ENCODE data around the gene MVP.

The MVP gene

DNA sequence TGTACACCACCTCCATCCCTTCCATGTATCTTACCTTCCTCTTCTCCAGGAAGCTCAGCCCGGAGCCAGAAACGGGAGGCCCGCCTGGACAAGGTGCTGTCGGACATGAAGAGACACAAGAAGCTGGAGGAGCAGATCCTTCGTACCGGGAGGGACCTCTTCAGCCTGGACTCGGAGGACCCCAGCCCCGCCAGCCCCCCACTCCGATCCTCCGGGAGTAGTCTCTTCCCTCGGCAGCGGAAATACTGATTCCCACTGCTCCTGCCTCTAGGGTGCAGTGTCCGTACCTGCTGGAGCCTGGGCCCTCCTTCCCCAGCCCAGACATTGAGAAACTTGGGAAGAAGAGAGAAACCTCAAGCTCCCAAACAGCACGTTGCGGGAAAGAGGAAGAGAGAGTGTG is 756 bp upstream of the MVP start:
- DNase-seq (ENCODE audit: low read depth) = no peak
- H3K4me3 ChIP-seq (ENCODE audit: low read length) = peak overlapping the region; percentile 97
- no peak for TF ChIP-seq CTCF (conservative IDR thresholded peaks at IDR 0.05; ENCODE audit: low read length)

DNA sequence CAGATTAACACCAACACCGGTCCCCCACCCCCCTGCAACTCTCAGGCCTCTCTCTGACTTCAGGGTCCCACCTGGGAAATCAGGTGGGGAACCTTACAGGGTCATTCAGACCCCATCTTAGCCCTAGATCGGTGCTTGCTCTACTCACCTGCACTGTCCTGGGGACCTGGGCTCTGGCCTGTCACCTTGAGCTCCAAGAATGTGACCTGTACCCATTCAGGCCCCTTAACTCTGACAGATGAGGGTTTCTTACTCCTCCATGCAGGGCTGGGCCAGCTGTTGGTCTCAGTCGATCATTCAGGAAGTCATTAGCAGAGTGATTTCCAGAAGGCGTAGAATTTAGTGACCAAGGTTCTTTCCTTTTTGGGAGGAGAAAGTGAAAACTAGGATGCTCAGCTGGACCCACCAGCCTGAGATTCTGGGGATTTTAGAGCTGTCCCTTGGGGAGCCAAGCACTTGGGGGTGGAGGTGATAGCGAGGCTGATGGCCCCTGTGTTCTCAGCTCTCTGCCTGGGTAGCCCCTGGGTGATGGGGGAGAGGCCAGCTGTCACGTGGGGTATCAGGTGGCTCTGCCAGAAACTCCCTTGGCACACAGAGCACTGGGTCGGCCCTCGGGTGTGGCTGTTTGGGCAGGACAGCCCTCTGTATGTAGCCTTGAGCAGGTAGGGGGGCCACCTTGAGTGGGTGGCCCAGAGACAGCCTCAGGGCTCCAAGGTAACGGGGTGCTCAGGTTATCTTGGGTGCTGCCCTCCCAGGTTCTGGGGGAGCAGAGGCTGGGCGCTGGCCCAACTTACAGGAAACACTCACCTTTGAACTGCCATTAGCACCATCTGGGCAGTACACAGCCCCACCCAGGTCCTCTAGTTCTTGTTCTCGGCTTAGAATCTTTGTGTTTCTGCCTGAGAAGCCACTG is 724 bp downstream of the MVP start:
- no peak for TF ChIP-seq CTCF (conservative IDR thresholded peaks at IDR 0.05; ENCODE audit: low read length)
- peak; percentile 32 for DNase-seq (ENCODE audit: low read depth)
- peak overlapping the region; percentile 97 for H3K4me3 ChIP-seq (ENCODE audit: low read length)

DNA sequence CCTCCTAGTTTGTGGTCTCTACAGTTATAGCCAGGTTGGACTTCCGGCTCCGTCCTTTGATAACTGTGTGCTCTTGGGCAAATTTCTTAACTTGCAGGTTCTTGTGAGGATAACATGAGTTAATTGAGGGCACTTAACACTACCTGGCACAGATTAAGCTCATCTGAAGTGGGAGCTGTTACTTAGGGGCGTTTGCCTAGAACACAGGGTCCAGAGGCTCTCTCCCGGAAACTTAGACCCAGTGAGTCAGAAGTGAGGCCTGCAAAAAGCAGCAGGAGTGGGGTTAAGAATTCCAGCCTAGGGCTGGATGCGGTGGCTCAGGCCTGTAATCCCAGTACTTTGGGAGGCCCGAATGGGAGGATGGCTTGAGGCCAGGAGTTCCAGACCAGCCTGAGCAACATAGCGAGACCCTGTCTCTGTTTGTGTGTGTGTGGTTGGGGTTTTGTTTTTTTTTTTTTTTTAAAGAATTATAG is 1.4 kb downstream of the MVP start:
- no peak for TF ChIP-seq CTCF (conservative IDR thresholded peaks at IDR 0.05; ENCODE audit: low read length)
- DNase-seq (ENCODE audit: low read depth) = peak; percentile 86
- peak overlapping the region; percentile 97 for H3K4me3 ChIP-seq (ENCODE audit: low read length)

- DNase-seq (ENCODE audit: low read depth) = peak; percentile 81
- peak overlapping the region; percentile 23; the same call in 1 of the 2 replicates for H3K4me3 ChIP-seq (ENCODE audit: low read length)
- TF ChIP-seq CTCF (conservative IDR thresholded peaks at IDR 0.05; ENCODE audit: low read length) = no peak
Observed at GRCh38 chr16:29824589-29825144, 4.4 kb downstream of the MVP start.

GRCh38 chr16:29825145-29826044 is 5.1 kb downstream of the MVP start:
- peak overlapping the region; percentile 43 for H3K4me3 ChIP-seq (ENCODE audit: low read length)
- peak; percentile 83 for DNase-seq (ENCODE audit: low read depth)
- TF ChIP-seq CTCF (conservative IDR thresholded peaks at IDR 0.05; ENCODE audit: low read length) = no peak

DNA sequence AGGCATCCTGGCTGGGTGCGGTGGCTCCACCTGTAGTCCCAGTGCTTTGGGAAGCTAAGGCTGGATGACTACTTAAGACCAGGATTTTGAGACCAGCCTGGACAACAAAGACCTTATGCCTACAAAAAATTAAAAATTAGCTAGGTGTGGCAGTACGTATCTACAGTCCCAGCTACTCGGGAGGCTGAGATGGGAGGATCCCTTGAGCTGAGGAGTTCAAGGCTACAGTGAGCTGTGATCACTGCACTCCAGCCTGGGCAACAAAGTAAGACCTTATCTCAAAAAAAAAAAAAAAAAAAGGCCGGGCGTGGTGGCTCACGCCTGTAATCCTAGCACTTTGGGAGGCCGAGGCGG is 6.1 kb downstream of the MVP start:
- TF ChIP-seq CTCF (conservative IDR thresholded peaks at IDR 0.05; ENCODE audit: low read length) = no peak
- H3K4me3 ChIP-seq (ENCODE audit: low read length) = no peak overlapping the region
- DNase-seq (ENCODE audit: low read depth) = no peak

All from AG10803 (cell line).